ENCODE data around the gene HNRNPH1.
A peak's percentile ranks its signal among the peaks of the same experiment; 100 is the strongest.

The HNRNPH1 gene

DNA sequence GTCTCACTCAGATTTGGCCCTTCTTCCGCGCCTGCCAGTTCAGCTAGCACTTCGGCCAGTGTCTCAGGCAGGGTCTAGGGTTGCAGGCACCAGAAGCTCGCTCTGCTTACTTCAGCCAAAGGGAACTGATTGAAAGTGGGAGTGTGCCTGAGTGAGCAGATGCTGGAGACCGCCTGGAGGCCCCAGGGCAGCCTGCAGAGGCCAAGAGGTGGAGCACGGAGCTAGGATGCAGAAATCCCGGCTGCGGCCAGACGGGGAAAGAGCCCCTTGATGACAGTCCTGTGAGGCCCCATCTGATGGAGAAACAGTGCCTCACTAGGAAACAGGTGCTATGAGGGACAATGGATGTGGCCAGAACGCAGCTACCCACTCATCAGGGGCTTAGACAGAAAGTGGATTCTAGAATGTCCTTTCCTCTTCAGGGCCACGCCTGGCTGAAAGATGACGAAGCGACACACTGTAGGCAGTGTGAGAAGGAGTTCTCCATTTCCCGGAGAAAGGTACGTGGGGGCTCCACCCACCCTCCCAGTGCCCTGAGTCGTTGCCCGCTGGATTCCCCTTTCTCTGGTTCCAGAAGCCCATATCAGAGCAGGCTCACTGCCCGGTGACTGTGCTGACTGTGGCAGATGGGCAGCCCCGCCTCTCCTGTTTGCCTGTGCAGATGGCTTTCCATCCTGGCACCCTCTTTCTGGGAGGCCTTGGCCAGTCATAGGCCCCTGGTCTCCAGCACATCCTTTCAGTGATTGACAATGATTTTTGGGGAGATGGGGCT, 16.1 kb downstream of the HNRNPH1 start:
- Histone ChIP-seq H3K9ac (ENCODE audit: low read length) (no peak overlapping the region), H3K27me3 (ENCODE audit: control insufficient read depth, insufficient read depth, low read length) (no peaks in the 10 kb centered on the region), H3K4me1 (ENCODE audit: control insufficient read depth, insufficient read depth, low read length) (peaks cover 12% of the 10 kb centered on the region), H3K36me3 (ENCODE audit: control insufficient read depth, insufficient read depth, low read length) (peaks cover 47% of the 10 kb centered on the region), H3K4me3 (ENCODE audit: low read length) (no peak overlapping the region), H3K27ac (ENCODE audit: low read depth, low read length) (peak overlapping the region; percentile 43)

DNA sequence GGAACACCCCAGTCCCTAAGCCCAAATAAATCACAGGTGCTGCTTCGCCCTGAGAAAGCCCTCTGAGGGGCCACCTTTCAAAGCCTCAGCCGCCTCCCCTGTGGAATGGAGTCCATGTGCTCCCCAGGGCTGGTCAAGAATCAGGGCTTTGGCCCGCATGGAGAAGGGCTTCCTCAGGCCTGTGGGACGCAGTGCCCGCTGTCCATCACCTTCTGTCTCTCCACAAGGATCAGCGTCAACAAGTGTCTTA, 16.6 kb downstream of the HNRNPH1 start:
- Histone ChIP-seq H3K9ac (ENCODE audit: low read length) (no peak overlapping the region), H3K27me3 (ENCODE audit: control insufficient read depth, insufficient read depth, low read length) (no peaks in the 10 kb centered on the region), H3K4me3 (ENCODE audit: low read length) (no peak overlapping the region), H3K4me1 (ENCODE audit: control insufficient read depth, insufficient read depth, low read length) (peaks cover 12% of the 10 kb centered on the region), H3K36me3 (ENCODE audit: control insufficient read depth, insufficient read depth, low read length) (peaks cover 50% of the 10 kb centered on the region), H3K27ac (ENCODE audit: low read depth, low read length) (peak overlapping the region; percentile 19)

DNA sequence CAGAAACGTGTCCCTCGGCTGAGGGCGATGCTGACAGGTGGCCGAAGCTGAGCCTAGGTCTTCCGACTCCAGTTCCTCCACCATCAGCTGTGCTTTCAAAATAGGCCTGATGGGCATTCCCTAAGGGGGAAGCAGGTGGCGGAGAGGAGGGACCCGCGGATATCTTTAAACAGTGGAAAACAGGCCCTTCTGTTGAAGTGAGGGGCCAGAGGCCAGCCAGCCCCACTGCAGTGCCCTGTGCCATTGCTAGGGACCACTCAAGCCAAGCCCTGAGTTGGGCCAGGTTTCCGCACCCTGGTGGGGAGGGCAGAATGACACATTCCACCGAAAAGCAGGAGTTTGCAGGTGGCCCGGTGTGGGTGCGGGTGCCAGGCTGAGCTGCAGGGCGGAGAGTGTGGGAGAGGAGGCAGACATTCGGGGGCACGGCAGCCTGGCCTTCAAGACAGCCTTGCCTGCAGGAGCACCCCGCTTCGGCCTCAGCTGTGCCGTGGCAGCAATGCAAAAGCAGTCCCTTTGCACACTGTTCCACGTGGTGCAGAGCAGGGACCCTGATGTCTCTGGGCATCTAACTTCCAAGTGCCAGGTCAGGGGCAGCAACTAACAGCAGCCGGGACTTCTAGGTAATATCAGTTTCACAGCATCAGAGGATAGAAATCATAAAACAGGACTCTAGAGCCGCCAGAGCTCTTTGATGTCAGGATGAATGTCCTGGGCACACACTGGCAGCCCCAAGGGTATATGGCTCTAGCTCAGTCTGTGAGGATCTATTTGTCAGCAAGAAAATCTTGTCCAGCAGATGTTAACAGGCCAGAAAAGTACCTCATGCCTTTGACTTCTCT, 17.2 kb downstream of the HNRNPH1 start:
- peaks cover 49% of the 10 kb centered on the region for H3K36me3 ChIP-seq (ENCODE audit: control insufficient read depth, insufficient read depth, low read length)
- H3K4me1 ChIP-seq (ENCODE audit: control insufficient read depth, insufficient read depth, low read length): peaks cover 12% of the 10 kb centered on the region
- no peak overlapping the region for H3K9ac ChIP-seq (ENCODE audit: low read length)
- peak overlapping the region; percentile 76 for H3K27ac ChIP-seq (ENCODE audit: low read depth, low read length)
- H3K4me3 ChIP-seq (ENCODE audit: low read length): no peak overlapping the region
- H3K27me3 ChIP-seq (ENCODE audit: control insufficient read depth, insufficient read depth, low read length): no peaks in the 10 kb centered on the region

DNA sequence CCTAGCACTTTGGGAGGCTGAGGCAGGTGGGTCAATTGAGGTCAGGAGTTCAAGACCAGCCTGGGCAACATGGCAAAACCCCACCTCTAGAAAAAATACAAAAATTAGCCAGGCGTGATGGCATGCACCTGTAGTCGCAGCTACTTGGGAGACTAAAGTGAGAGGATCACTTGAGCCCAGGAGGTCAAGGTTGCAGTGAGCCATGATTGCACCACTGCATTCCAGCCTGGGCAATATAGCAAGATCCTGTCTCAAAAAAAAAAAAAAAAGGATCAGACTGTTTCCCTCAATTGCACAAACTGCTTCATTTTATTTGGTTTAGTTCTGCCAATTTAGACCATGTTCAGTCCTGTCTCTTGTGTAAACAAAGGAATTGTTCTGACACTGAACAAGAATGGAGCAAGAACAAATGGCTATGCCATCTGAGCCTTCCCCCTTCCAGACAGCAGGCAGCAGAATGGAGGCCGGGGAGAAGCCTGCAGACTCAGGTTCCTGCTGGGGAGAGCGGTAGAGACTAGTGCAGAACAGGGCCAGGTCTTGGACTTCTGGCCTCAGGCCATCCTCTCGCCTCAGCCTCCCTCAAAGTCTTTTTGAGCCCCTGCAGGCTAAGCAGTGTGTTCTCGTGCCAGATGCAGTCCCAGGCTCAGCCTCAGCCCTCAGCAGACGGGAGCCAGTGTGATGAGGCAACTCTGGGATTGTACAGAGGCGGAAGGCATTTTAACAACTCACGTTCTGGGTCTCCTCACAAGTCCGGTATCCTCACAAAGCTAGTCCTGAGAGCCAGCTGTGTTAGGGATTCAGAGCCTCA, 18.2 kb downstream of the HNRNPH1 start:
- no peak overlapping the region for H3K4me3 ChIP-seq (ENCODE audit: low read length)
- H3K27me3 ChIP-seq (ENCODE audit: control insufficient read depth, insufficient read depth, low read length): no peaks in the 10 kb centered on the region
- no peak overlapping the region for H3K9ac ChIP-seq (ENCODE audit: low read length)
- peak overlapping the region; percentile 76 for H3K27ac ChIP-seq (ENCODE audit: low read depth, low read length)
- peaks cover 12% of the 10 kb centered on the region for H3K4me1 ChIP-seq (ENCODE audit: control insufficient read depth, insufficient read depth, low read length)
- H3K36me3 ChIP-seq (ENCODE audit: control insufficient read depth, insufficient read depth, low read length): peaks cover 44% of the 10 kb centered on the region

DNA sequence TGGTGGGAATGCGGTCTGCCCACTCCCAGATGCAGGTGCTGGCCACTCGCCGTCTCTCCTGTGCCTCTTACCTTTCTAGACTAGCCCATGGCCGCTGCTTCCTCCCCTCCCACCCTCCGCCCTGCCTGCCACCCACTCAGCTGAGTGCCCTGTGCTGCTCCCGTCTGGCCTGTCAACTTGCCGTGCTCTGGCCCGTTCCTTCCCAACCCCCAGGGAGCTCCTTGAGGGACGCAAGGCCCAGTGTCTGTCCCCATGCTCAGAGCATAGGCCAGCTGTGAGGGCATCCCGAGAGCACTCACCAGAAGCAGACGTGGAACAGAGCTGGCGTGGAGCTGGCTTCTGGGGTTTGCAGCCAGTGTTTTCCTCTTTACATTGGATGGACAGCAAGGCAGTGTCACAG, 20.2 kb downstream of the HNRNPH1 start:
- Histone ChIP-seq H3K9ac (ENCODE audit: low read length) (no peak overlapping the region), H3K27ac (ENCODE audit: low read depth, low read length) (no peak overlapping the region), H3K36me3 (ENCODE audit: control insufficient read depth, insufficient read depth, low read length) (peaks cover 44% of the 10 kb centered on the region), H3K4me3 (ENCODE audit: low read length) (no peak overlapping the region), H3K4me1 (ENCODE audit: control insufficient read depth, insufficient read depth, low read length) (peaks cover 12% of the 10 kb centered on the region), H3K27me3 (ENCODE audit: control insufficient read depth, insufficient read depth, low read length) (no peaks in the 10 kb centered on the region)

DNA sequence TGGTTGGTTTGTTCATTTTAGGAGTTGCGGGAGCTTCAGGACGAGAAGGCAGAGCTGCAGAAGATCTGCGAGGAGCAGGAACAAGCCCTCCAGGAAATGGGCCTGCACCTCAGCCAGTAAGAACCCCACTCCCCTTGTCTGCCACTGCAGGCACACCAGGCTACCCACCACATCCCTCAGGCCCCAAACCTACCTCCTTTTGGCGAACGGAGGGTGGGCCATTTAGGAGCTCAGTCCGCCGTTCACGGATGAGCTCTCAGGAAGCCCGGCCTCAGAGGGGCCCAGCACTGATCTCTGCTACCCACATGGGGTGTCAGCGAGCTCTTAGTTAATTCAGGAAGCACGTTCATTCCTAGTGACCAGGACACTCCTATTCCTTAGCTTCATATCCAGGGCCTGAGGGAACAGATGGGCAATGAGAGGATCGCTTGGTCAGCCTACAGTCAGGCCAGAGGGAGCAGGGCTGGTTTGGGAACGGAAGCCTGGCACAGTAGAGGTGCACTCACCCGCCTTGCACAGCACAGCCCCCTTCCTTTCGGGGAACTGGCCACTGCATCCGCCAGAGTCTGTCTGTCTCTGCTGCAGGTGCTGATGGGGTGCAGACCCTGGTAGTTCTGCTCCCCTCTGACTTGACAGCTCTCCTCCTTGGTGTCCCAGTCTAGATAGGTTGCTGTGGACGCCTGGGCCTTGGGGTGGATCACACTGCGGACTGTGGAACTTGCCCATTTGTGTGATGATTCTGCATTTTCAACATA, 21.4 kb downstream of the HNRNPH1 start:
- H3K9ac ChIP-seq (ENCODE audit: low read length): no peak overlapping the region
- H3K4me3 ChIP-seq (ENCODE audit: low read length): no peak overlapping the region
- H3K36me3 ChIP-seq (ENCODE audit: control insufficient read depth, insufficient read depth, low read length): peaks cover 37% of the 10 kb centered on the region
- no peak overlapping the region for H3K27ac ChIP-seq (ENCODE audit: low read depth, low read length)
- no peaks in the 10 kb centered on the region for H3K27me3 ChIP-seq (ENCODE audit: control insufficient read depth, insufficient read depth, low read length)
- H3K4me1 ChIP-seq (ENCODE audit: control insufficient read depth, insufficient read depth, low read length): peaks cover 12% of the 10 kb centered on the region

DNA sequence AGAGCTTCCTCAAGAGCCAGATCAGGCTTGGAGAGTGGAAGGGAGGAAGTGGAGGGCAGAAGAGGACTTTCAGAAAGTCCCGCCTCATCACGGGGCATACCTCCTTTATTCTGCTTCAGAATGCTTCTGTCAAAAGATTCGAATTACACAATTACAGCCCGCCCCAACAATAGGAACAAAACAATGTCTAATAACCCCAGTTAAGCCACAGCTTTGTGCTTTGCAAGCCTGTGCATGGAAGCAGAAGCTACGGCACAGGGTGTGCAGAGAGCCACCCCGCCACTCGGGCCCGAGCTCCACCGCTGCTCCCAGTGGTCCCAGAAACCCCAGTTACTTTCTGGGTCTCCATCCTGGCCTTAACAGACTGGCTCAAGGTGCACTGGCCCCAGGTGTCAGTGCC, 23.5 kb downstream of the HNRNPH1 start:
- Histone ChIP-seq H3K27ac (ENCODE audit: low read depth, low read length) (no peak overlapping the region), H3K9ac (ENCODE audit: low read length) (no peak overlapping the region), H3K36me3 (ENCODE audit: control insufficient read depth, insufficient read depth, low read length) (peaks cover 32% of the 10 kb centered on the region), H3K4me3 (ENCODE audit: low read length) (no peak overlapping the region), H3K27me3 (ENCODE audit: control insufficient read depth, insufficient read depth, low read length) (no peaks in the 10 kb centered on the region), H3K4me1 (ENCODE audit: control insufficient read depth, insufficient read depth, low read length) (no peaks in the 10 kb centered on the region)

DNA sequence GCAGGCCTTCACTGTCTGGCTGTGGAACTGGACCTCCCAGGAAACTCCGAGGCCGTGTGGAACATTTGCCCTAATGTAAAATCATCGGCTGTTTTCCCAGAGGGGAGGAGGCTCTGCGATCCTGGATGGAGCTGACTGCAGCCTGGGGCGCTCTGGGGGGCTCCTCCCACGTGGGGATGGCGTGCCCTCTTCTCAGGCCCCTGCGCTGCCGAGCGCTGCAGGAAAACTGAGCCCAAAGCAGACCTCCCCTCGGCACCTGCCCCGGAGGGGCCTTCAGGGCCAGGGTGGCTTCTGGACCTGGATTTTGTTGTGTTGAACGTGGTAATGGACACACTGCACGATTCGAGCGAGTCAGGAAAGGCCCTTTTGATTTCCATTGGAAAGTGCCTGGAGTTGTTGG, 23.9 kb downstream of the HNRNPH1 start:
- Histone ChIP-seq H3K9ac (ENCODE audit: low read length) (no peak overlapping the region), H3K4me1 (ENCODE audit: control insufficient read depth, insufficient read depth, low read length) (no peaks in the 10 kb centered on the region), H3K4me3 (ENCODE audit: low read length) (no peak overlapping the region), H3K27ac (ENCODE audit: low read depth, low read length) (no peak overlapping the region), H3K27me3 (ENCODE audit: control insufficient read depth, insufficient read depth, low read length) (no peaks in the 10 kb centered on the region), H3K36me3 (ENCODE audit: control insufficient read depth, insufficient read depth, low read length) (peaks cover 32% of the 10 kb centered on the region)

DNA sequence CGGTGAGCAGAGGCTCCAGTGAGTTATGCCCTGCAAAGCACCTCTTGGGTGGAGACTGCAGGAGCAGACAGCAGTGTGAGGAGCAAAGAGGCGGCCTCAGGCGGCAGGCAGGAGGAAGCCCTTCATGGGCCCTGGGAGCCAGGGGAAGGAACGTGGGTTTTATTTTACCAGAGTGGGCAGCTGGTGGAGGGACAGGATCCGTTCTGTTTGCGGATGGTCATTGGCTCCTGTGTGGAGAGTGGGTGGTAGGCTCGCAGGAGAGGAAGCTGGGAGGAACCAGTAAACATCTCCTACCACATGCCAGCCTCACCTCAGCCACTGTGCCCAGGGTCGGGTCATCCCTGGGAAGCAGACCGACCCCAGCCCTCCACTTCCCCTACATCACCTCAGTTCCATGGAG, 24.4 kb downstream of the HNRNPH1 start:
- peaks cover 33% of the 10 kb centered on the region for H3K36me3 ChIP-seq (ENCODE audit: control insufficient read depth, insufficient read depth, low read length)
- no peak overlapping the region for H3K27ac ChIP-seq (ENCODE audit: low read depth, low read length)
- no peak overlapping the region for H3K9ac ChIP-seq (ENCODE audit: low read length)

DNA sequence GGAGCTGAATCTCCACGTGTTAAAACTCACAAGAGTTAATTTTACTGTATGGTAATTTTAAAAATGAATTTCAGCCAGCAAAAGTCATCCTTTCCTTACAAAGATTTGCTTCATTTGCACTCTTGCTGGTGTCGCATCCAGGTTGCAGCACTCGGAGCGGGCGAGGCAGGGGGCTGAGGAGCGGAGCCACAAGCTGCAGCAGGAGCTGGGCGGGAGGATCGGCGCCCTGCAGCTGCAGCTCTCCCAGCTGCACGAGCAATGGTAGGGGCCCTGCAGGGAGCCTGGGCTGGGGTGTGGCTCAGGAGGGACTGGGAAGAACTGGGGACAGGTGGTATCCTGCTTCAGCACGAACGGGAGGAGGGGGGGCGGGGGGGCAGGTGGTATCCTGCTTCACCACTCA, 27.1 kb downstream of the HNRNPH1 start:
- Histone ChIP-seq H3K4me3 (ENCODE audit: low read length) (no peak overlapping the region), H3K27me3 (ENCODE audit: control insufficient read depth, insufficient read depth, low read length) (no peaks in the 10 kb centered on the region), H3K9ac (ENCODE audit: low read length) (no peak overlapping the region), H3K36me3 (ENCODE audit: control insufficient read depth, insufficient read depth, low read length) (peaks cover 30% of the 10 kb centered on the region), H3K4me1 (ENCODE audit: control insufficient read depth, insufficient read depth, low read length) (no peaks in the 10 kb centered on the region), H3K27ac (ENCODE audit: low read depth, low read length) (no peak overlapping the region)

More for the DNA sequence above, 24.4 kb downstream of the HNRNPH1 start:
- H3K27me3 ChIP-seq (ENCODE audit: control insufficient read depth, insufficient read depth, low read length): no peaks in the 10 kb centered on the region
- H3K4me1 ChIP-seq (ENCODE audit: control insufficient read depth, insufficient read depth, low read length): no peaks in the 10 kb centered on the region
- no peak overlapping the region for H3K4me3 ChIP-seq (ENCODE audit: low read length)

DNA sequence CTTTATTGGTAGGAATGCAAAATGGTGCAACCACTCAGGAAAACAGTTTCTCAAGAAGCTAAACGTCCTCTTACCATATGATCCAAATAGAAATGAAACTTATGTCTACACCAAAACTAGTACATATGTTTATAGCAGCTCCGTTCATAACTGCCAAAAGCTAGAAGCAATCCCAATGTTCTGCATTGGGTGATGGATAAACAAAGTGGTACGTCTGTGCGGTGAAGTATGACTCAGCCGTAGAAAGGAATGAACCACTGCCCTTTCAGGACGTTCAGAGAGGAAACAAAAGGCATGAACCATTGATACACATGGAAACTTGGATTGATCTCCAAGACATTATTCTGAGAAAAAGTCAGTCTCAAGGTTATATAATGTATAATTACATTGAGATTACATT, 27.6 kb downstream of the HNRNPH1 start:
- no peak overlapping the region for H3K9ac ChIP-seq (ENCODE audit: low read length)
- H3K4me1 ChIP-seq (ENCODE audit: control insufficient read depth, insufficient read depth, low read length): no peaks in the 10 kb centered on the region
- H3K4me3 ChIP-seq (ENCODE audit: low read length): no peak overlapping the region
- H3K27me3 ChIP-seq (ENCODE audit: control insufficient read depth, insufficient read depth, low read length): no peaks in the 10 kb centered on the region
- no peak overlapping the region for H3K27ac ChIP-seq (ENCODE audit: low read depth, low read length)
- H3K36me3 ChIP-seq (ENCODE audit: control insufficient read depth, insufficient read depth, low read length): peaks cover 30% of the 10 kb centered on the region

DNA sequence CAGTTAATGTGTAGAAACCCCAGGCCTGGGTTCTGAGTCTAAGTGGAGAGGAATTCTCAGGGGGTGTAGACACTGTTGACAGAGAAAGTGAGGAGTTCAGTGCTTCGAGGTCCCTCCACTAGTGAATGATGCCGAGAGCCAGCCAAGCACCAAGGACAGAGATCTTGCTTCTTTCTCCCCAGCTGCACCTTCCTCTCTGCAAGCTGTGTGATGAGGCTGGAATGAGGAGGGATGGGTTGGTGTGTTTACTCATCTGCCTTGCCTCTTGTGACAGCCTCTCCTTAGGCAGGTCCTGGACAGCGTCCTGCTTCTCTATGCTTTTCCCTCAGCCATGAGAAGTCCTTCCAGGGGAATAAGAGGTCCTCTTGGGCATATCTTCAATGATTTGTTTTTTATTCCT, 35.3 kb downstream of the HNRNPH1 start:
- no peaks in the 10 kb centered on the region for H3K27me3 ChIP-seq (ENCODE audit: control insufficient read depth, insufficient read depth, low read length)
- H3K36me3 ChIP-seq (ENCODE audit: control insufficient read depth, insufficient read depth, low read length): peaks cover 29% of the 10 kb centered on the region
- no peak overlapping the region for H3K9ac ChIP-seq (ENCODE audit: low read length)

More for the DNA sequence above, 35.3 kb downstream of the HNRNPH1 start:
- no peaks in the 10 kb centered on the region for H3K4me1 ChIP-seq (ENCODE audit: control insufficient read depth, insufficient read depth, low read length)
- H3K27ac ChIP-seq (ENCODE audit: low read depth, low read length): no peak overlapping the region
- no peak overlapping the region for H3K4me3 ChIP-seq (ENCODE audit: low read length)
